Inferior parietal cortex (tissue), 1 donor: ENCODE data around the gene RSF1.
A peak's percentile ranks its signal among the peaks of the same experiment; 100 is the strongest.
"Not testable (repeated sequence)": the region's sequence is repeated elsewhere in the genome, so short reads cannot be mapped to it uniquely, and the experiment has no call there.

ENCODE experiments used
- DNase-seq: peaks from one replicate; pipeline ENCODE4 v3.0.0-alpha.2; 2016; ENCODE audit errors: extremely low spot score

Gene RSF1

GRCh38 chr11:77820565-77821348, at the start of gene RSF1, which contains the start of gene AAMDC:
RSF1 (minus strand) TSS chr11:77820722; CDS start chr11:77820714, 8 bp downstream.
AAMDC (plus strand) TSS chr11:77821144; CDS start chr11:77842497, 21,353 bp downstream.
- DNase-seq = peak; percentile 95

DNA sequence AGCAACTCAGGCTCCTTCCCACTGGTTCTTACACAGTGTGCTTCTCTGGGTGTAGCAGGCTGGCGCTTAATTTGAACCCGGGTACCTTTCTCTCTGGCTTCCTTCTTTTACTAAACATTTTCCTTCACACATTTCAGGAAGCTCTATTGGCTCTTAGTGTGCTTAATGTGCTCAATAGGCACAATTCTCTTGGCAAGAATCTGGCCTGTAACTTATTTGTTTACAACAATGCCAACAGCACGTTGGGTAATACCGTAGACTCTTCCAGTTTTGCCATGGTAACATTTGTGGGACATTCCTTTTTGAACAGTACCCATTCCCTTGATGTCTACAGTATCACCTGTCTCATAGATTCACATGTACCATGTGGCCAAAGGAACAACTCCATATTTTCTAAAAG, 48.2 kb upstream of the RSF1 start:
- DNase-seq = no peak

DNA sequence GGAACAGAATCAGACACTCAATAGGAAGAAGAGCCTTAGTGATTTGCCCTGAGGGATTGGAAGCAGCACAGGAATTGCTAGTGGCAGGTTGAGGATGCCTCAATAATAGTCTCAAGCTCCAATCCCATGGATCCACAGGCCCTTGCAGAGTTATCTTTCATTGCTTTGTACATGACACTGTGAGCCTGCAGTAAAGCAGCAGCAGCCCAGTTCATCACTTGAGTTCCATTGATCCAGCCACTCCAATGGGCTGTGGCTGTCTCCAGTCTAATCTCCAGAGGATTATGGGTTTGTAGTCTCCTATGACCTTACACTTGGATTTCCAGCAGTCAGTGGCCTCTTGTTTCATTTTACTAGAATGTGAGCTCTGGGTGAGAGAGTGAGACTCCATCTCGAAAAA, 45.8 kb upstream of the RSF1 start:
- no peak for DNase-seq

- DNase-seq = no peak
These were observed 45.3 kb upstream of the RSF1 start for GRCh38 chr11:77865805-77866204.

DNA sequence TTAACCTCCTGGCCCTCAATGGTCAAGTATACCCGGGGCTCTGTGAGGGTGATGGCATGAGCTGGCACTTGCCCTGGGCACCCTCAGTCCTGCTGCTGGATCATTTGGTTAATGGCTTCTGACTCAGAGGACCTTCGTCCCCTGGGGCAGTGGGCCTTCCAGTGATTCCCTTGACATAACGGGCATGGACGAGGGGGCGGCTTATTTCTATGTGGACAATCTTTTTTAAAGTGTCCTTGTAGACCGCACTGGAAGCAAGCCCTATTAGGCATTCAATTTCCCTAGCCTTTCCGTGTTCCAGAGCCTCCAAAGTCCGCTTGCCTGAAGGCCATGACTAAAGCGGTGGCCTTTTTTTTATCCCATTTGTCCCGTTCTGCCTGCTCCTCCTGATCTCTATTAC, 40.9 kb upstream of the RSF1 start:
- not testable (repeated sequence) for DNase-seq

DNA sequence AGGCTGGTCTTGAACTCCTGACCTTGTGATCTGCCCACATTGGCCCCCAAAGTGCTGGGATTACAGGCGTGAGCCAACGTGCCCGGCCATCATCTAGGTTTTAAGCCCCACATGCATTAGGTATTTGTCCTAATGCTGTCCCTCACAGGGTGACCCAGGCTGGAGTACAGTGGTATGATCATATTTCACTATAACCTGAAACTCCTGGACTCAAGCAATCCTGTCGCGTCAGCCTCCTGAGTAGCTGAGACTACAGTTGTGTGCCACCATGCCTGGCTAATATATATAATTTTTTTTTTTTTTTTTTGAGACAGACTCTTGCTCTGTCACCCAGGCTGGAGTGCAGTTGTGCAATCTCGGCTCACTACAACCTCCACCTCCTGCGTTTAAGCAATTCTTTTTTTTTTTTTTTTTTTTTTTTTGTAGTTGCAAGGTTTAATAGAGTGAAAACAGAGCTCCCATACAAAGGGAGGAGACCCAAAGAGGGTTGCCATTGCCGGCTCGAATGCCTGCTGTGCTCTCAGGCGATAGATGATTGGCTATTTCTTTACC, 37.5 kb upstream of the RSF1 start:
- not testable (repeated sequence) for DNase-seq

- DNase-seq = no peak
These were observed 34.3 kb upstream of the RSF1 start for GRCh38 chr11:77854838-77855237.

GRCh38 chr11:77851503-77851902, 31.0 kb upstream of the RSF1 start:
- DNase-seq = no peak

GRCh38 chr11:77843700-77844099, 23.2 kb upstream of the RSF1 start:
- DNase-seq = not testable (repeated sequence)

- no peak for DNase-seq
These were observed 22.1 kb upstream of the RSF1 start for GRCh38 chr11:77842441-77843121.

- no peak for DNase-seq
These were observed 12.8 kb upstream of the RSF1 start for GRCh38 chr11:77833302-77833701.

- DNase-seq = no peak
These were observed 8.4 kb upstream of the RSF1 start for GRCh38 chr11:77828926-77829325.

GRCh38 chr11:77823775-77824174, 3.3 kb upstream of the RSF1 start:
- no peak for DNase-seq

GRCh38 chr11:77822126-77822525, 1.6 kb upstream of the RSF1 start:
- DNase-seq = not testable (repeated sequence)

GRCh38 chr11:77821349-77821851, 878 bp upstream of the RSF1 start:
- DNase-seq = no peak

- DNase-seq = peak; percentile 54
These were observed 479 bp downstream of the RSF1 start for GRCh38 chr11:77819921-77820564.

DNA sequence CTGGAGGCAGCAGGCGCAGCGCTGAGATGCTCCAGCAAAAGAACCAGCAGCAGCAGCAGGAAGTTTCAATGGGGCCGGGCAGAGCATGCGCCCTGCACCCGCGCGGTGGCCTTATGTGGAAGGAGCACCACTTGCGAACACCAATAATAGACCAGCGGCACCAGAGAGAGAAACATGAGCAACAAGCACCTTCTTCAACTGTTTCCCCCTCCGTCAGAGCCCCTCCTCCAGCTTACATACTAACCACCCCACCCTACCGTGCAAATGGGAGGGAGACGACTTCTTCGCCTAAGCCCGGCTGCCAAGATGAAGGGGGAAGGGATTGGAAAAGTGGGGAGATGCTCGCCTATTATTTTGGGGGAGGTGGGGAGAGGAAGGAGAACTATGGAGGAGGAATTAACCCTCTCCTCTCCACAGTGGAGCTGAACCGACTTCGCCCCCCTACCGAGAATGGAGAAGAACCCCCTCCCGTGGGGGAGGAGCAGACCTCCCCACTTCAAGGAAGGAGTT, 1.1 kb downstream of the RSF1 start:
- peak; percentile 81 for DNase-seq

DNA sequence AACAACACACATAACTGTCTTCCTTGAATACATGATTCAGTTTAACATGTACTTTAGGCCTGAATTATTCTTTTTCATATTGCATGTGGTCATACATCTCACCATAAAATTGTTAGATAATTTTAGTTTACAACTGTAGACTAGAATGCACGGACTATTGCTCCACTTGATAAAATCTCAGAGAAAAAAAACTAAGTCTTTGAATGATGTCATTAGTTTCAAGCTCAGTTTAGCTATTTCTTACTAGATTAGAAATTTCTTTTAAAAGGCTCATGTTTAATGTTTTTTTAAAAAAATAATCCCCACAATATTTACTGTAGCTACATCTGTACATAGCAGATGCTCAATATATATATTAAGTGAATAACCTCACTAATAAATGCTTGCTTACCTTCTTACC, 5.1 kb downstream of the RSF1 start:
- DNase-seq = no peak

DNA sequence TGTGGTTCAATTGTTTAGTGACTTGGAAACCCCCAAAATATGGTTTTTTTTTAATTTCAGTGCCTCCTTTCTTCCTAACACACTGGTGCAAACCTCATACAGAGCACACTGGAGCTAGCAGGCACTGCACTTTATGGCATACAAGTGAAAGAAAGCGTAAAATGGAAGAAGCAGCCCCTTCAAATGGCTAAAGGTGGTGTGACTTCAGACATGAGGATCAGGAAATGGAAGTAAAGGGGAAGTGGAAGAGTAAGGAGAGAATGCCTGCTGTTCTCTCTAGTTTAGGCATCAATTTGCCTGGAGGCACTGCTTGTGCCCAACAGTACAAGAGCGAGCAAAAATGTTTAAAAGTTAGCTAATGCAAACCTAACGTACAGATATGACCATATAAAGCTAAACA, 5.7 kb downstream of the RSF1 start:
- DNase-seq = no peak

GRCh38 chr11:77813256-77813655, 7.3 kb downstream of the RSF1 start:
- DNase-seq = no peak

- no peak for DNase-seq
These were observed 13.5 kb downstream of the RSF1 start for GRCh38 chr11:77806993-77807392.

- no peak for DNase-seq
These were observed 14.1 kb downstream of the RSF1 start for GRCh38 chr11:77806415-77806814.
